Measurements from ENCODE around the gene KCNQ1OT1.
A peak's percentile ranks its signal among the peaks of the same experiment; 100 is the strongest.

KCNQ1OT1 gene

GRCh38 chr11:2569321-2569721, 130.5 kb downstream of the KCNQ1OT1 start:
- TF ChIP-seq ZNF175 (tag by site-specific recombination; IDR thresholded peaks at IDR 0.05) = no peak
- no peak for TF ChIP-seq GLIS2 (tag by site-specific recombination; IDR thresholded peaks at IDR 0.05)
- Histone ChIP-seq H3K4me1 (ENCODE audit: control insufficient read depth, insufficient read depth, low read length) (no peaks in the 10 kb centered on the region), H3K9me3 (ENCODE audit: control insufficient read depth, insufficient read depth, low read depth, low read length) (no peaks in the 10 kb centered on the region), H3K27ac (ENCODE audit: extremely low read depth, low read depth, low read length) (no peak overlapping the region), H3K36me3 (ENCODE audit: control insufficient read depth in 2 of 2, insufficient read depth in 1 of 2, low read length in 2 of 2) (no peaks in the 10 kb centered on the region), H3K4me3 (ENCODE audit: low read depth, low read length) (no peak overlapping the region)
- POLR2A ChIA-PET = no interaction called here
- CTCF ChIA-PET = interaction anchor here (0.6 kb wide), 1 partner anchor 37 kb away, joined by 3 read pairs; no protein-coding TSS in a partner anchor

DNA sequence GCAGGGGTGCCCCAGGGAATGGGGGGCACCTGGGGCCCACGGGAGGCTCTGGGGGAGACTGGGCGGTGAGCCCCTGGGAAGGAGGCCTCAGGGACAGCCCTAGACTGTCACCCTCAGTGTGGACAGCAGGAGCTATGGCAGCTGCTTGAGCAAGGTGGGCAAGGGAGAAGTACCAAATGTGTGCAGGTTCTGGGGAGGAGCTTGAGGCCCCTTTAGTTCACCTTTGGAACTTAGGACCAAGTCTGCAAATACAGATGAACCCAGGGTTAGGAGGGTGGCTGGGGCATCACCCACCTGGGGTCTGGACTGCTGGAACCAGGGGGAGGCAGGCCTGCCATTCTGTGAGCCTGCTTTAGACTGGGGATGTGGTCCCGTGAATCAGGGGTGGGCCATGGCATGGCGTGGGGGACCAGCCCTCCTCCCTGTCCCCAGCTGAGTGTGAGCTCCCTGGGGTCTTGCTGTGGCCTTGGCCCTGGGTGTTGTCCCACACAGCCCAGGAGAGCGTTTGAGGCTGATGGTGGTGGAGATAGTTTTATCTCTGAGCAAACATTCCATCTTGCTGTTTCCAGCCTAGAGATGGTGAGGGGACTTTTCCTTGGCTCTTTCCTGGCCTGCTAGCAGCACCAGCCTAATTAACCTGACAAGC, 132.6 kb downstream of the KCNQ1OT1 start:
- TF ChIP-seq, protein P1, sequence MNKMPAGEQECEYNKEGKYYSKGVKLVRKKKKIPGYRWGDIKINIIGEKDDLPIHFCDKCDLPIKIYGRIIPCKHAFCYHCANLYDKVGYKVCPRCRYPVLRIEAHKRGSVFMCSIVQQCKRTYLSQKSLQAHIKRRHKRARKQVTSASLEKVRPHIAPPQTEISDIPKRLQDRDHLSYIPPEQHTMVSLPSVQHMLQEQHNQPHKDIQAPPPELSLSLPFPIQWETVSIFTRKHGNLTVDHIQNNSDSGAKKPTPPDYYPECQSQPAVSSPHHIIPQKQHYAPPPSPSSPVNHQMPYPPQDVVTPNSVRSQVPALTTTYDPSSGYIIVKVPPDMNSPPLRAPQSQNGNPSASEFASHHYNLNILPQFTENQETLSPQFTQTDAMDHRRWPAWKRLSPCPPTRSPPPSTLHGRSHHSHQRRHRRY (tag by site-specific recombination; IDR thresholded peaks at IDR 0.05) = no peak
- TF ChIP-seq GLIS1 (tag by site-specific recombination; IDR thresholded peaks at IDR 0.05) = peak; percentile 63
- Histone ChIP-seq H3K9me3 (ENCODE audit: control insufficient read depth, insufficient read depth, low read depth, low read length) (no peaks in the 10 kb centered on the region), H3K36me3 (ENCODE audit: control insufficient read depth in 2 of 2, insufficient read depth in 1 of 2, low read length in 2 of 2) (no peaks in the 10 kb centered on the region), H3K4me3 (ENCODE audit: low read depth, low read length) (no peak overlapping the region), H3K27ac (ENCODE audit: extremely low read depth, low read depth, low read length) (no peak overlapping the region), H3K4me1 (ENCODE audit: control insufficient read depth, insufficient read depth, low read length) (no peaks in the 10 kb centered on the region)
- CTCF ChIA-PET = interaction anchor here (0.9 kb wide), 1 partner anchor 324 kb away, joined by 3 read pairs; no protein-coding TSS in a partner anchor
- POLR2A ChIA-PET = no interaction called here

- ChIA-PET POLR2A (no interaction called here), CTCF (interaction anchor here (0.9 kb wide), 1 partner anchor 325 kb away, joined by 3 read pairs; no protein-coding TSS in a partner anchor)
- no peak overlapping the region for H3K4me3 ChIP-seq (ENCODE audit: low read depth, low read length)
- H3K27ac ChIP-seq (ENCODE audit: extremely low read depth, low read depth, low read length) = no peak overlapping the region
- no peaks in the 10 kb centered on the region for H3K36me3 ChIP-seq (ENCODE audit: control insufficient read depth in 2 of 2, insufficient read depth in 1 of 2, low read length in 2 of 2)
- H3K4me1 ChIP-seq (ENCODE audit: control insufficient read depth, insufficient read depth, low read length) = no peaks in the 10 kb centered on the region
- TF ChIP-seq GLI2 (tag by site-specific recombination; IDR thresholded peaks at IDR 0.05; ENCODE audit: borderline replicate concordance, low read depth) (no peak), SP2 (tag by site-specific recombination; IDR thresholded peaks at IDR 0.05) (no peak), TCF7L2 (IDR thresholded peaks at IDR 0.05; ENCODE audit: borderline replicate concordance, low read depth, low read length) (no peak), BCL6B (tag by site-specific recombination; IDR thresholded peaks at IDR 0.05) (no peak), ZXDB (tag by site-specific recombination; IDR thresholded peaks at IDR 0.05) (no peak), PRDM10 (tag by site-specific recombination; IDR thresholded peaks at IDR 0.05) (no peak), ZNF138 (tag by site-specific recombination; IDR thresholded peaks at IDR 0.05; ENCODE audit: borderline replicate concordance) (no peak), ZBTB8A (tag by site-specific recombination; IDR thresholded peaks at IDR 0.05) (no peak)
- TF ChIP-seq, protein P2, sequence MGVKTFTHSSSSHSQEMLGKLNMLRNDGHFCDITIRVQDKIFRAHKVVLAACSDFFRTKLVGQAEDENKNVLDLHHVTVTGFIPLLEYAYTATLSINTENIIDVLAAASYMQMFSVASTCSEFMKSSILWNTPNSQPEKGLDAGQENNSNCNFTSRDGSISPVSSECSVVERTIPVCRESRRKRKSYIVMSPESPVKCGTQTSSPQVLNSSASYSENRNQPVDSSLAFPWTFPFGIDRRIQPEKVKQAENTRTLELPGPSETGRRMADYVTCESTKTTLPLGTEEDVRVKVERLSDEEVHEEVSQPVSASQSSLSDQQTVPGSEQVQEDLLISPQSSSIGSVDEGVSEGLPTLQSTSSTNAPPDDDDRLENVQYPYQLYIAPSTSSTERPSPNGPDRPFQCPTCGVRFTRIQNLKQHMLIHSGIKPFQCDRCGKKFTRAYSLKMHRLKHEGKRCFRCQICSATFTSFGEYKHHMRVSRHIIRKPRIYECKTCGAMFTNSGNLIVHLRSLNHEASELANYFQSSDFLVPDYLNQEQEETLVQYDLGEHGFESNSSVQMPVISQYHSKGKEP (tag by site-specific recombination; IDR thresholded peaks at IDR 0.05) = no peak
- TF ChIP-seq, protein P3, sequence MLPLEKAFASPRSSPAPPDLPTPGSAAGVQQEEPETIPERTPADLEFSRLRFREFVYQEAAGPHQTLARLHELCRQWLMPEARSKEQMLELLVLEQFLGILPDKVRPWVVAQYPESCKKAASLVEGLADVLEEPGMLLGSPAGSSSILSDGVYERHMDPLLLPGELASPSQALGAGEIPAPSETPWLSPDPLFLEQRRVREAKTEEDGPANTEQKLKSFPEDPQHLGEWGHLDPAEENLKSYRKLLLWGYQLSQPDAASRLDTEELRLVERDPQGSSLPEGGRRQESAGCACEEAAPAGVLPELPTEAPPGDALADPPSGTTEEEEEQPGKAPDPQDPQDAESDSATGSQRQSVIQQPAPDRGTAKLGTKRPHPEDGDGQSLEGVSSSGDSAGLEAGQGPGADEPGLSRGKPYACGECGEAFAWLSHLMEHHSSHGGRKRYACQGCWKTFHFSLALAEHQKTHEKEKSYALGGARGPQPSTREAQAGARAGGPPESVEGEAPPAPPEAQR (tag by site-specific recombination; IDR thresholded peaks at IDR 0.05) = no peak
- no peaks in the 10 kb centered on the region for H3K9me3 ChIP-seq (ENCODE audit: control insufficient read depth, insufficient read depth, low read depth, low read length)
These were observed 133.4 kb downstream of the KCNQ1OT1 start for GRCh38 chr11:2566223-2567025.

Data from HEK293 (cell line).